Cardiac muscle cell (in vitro differentiated cells and primary cell): ENCODE results near the gene ZXDC. TPM values are rescaled to one million over a fixed set of nuclear protein-coding genes. Genes with fewer than 3 reads are reported as not detected.

Experiments used
- DNase-seq, 2 donors: peaks; one replicate each; pipeline versions ENCODE4 v3.0.0 to v3.0.0-alpha.2; 2010 to 2017; ENCODE audit warnings: low read depth in 1 of 2, low spot score in 1 of 2
- H3K27ac ChIP-seq: fragments of 200-600 bp; sonication (generic); 2 replicates; pipeline ENCODE4 v1.5.1; 2016
- H3K27me3 ChIP-seq: fragments of 200-600 bp; sonication (generic); 2 replicates; pipeline ENCODE4 v1.6.0; 2016; ENCODE audit warnings: control low read depth
- H3K36me3 ChIP-seq: fragments of 200-600 bp; sonication (generic); 2 replicates; pipeline ENCODE4 v1.5.1; 2016; ENCODE audit warnings: control low read depth
- H3K4me1 ChIP-seq: fragments of 200-600 bp; sonication (generic); 2 replicates; pipeline ENCODE4 v1.8.1; 2017; ENCODE audit warnings: low read depth, mild to moderate bottlenecking, mixed run types
- H3K4me3 ChIP-seq: fragments of 200-600 bp; sonication (generic); 2 replicates; pipeline ENCODE4 v1.5.1; 2016; ENCODE audit warnings: mild to moderate bottlenecking
- H3K9me3 ChIP-seq: fragments of 200-600 bp; sonication (generic); 2 replicates; pipeline ENCODE4 v1.5.1; 2017; ENCODE audit warnings: low read depth, mild to moderate bottlenecking, control low read depth
- CTCF ChIP-seq: IDR thresholded peaks from 2 replicates; pipeline ENCODE4 v1.5.1; 2012; ENCODE audit warnings: low read depth, mild to moderate bottlenecking, low read length
- polyA plus RNA-seq: library from polyadenylated mRNA; unstranded; fragments of >200 nt; fragmentation: Nextera tagmentation; extraction: Ambion mirVana; gene quantifications from 2 replicates; pipeline ENCODE4 v1.2.1, GENCODE V29; 2016
- total RNA-seq: library from RNA; depleted of rRNA; stranded (reverse); fragments of >200 nt; gene quantifications from 2 replicates; pipeline ENCODE4 v1.2.3, GENCODE V29; 2016

Gene ZXDC
- total and polyA plus RNA-seq, 2 experiments from 2014 or later = 40.4 to 56.3 TPM

- no peaks in the 10 kb centered on the region for H3K27me3 ChIP-seq
- peak overlapping the region; percentile 61 for H3K4me3 ChIP-seq
- no peak for DNase-seq
- H3K27ac ChIP-seq = no peak overlapping the region
- H3K36me3 ChIP-seq = peaks cover 13% of the 10 kb centered on the region
- no peaks in the 10 kb centered on the region for H3K9me3 ChIP-seq
- peaks cover 39% of the 10 kb centered on the region for H3K4me1 ChIP-seq
- no peak for TF ChIP-seq CTCF
These were observed 2.2 kb downstream of the ZXDC start for GRCh38 chr3:126473292-126474168.

- TF ChIP-seq CTCF = peak; percentile 6
- Histone ChIP-seq H3K27ac (no peak overlapping the region), H3K4me3 (no peak overlapping the region), H3K9me3 (no peaks in the 10 kb centered on the region), H3K27me3 (no peaks in the 10 kb centered on the region), H3K4me1 (peaks cover 44% of the 10 kb centered on the region), H3K36me3 (peaks cover 13% of the 10 kb centered on the region)
- peak in 1 of 2 donors; percentile 86 for DNase-seq
These were observed 3.2 kb downstream of the ZXDC start for GRCh38 chr3:126472277-126473006.

- peaks cover 25% of the 10 kb centered on the region for H3K36me3 ChIP-seq
- no peak overlapping the region for H3K4me3 ChIP-seq
- H3K9me3 ChIP-seq = no peaks in the 10 kb centered on the region
- H3K27me3 ChIP-seq = no peaks in the 10 kb centered on the region
- no peak for TF ChIP-seq CTCF
- H3K27ac ChIP-seq = peak overlapping the region; percentile 72
- peak in 1 of 2 donors; percentile 54 for DNase-seq
- H3K4me1 ChIP-seq = peaks cover 43% of the 10 kb centered on the region
These were observed 6.2 kb downstream of the ZXDC start for GRCh38 chr3:126469479-126469878.

GRCh38 chr3:126468028-126468891, 7.4 kb downstream of the ZXDC start:
- Histone ChIP-seq H3K4me3 (no peak overlapping the region), H3K9me3 (no peaks in the 10 kb centered on the region), H3K36me3 (peaks cover 37% of the 10 kb centered on the region), H3K27me3 (no peaks in the 10 kb centered on the region), H3K27ac (peak overlapping the region; percentile 72), H3K4me1 (peaks cover 33% of the 10 kb centered on the region)
- peak in 1 of 2 donors; percentile 25 for DNase-seq
- TF ChIP-seq CTCF = no peak

- Histone ChIP-seq H3K4me1 (peaks cover 26% of the 10 kb centered on the region), H3K27me3 (no peaks in the 10 kb centered on the region), H3K9me3 (no peaks in the 10 kb centered on the region), H3K4me3 (no peak overlapping the region), H3K36me3 (peaks cover 37% of the 10 kb centered on the region), H3K27ac (no peak overlapping the region)
- no peak for TF ChIP-seq CTCF
- no peak for DNase-seq
These were observed 8.1 kb downstream of the ZXDC start for GRCh38 chr3:126467611-126467955.
